HG03469 (cell line): Measurements from ENCODE around the gene ZNF695.
A peak's percentile ranks its signal among the peaks of the same experiment; 100 is the strongest.
"Not testable (repeated sequence)": the region's sequence is repeated elsewhere in the genome, so short reads cannot be mapped to it uniquely, and the experiment has no call there.

Experiments used
- ATAC-seq: cut with Tn5 transposase; IDR thresholded peaks from one replicate; pipeline ENCODE4 v1.9.1; 2021; ENCODE audit warnings: mild to moderate bottlenecking, moderate library complexity, moderate number of reproducible peaks; ENCODE audit not compliant: unreplicated experiment

Gene ZNF695

DNA sequence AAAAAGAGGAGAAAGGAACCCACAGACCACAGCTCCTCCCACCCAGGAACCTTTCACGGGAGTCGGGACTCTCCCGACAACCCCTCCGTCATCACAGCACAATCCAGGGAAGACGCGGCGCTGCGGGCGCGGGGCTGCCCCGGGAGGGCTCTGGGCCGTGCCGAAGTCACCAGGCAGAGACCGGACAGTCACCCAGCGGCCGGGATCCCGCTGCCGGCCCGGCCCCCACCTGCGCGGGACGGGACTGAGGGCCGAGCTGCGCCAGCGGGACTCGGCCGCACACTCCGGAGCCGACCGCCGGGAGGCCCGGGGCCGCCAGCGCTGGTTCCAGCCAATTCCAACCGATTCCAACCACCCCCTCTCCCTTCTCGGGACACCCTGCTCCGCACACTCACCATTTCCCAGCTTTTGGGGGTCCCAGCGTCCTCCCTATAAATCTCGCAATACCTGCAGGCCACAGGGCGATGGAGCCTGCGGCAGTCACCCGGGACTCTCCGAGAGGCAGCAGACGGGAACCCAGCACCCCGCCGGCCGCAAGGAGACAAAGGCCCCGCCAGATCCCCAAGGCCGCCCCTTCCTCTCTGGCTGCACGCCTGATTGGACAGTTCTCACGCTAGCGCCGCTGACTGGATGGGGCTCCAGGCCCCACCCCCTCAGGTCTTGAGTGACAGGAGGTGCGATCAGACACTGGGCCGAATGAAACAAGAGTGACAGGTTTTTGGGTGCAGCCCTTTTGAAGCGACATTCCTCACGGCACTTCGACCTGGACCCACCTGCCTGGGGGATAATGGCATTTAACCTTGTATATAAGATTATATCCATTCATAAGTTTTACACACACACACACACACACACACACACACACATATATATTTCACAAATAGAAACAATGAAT, at the start of gene ZNF695:
Gene ZNF695 (minus strand): TSS at position 547 of the 895 bp plus-strand sequence. CDS start 149 bp downstream, at position 398.
- ATAC-seq = peak; percentile 98

DNA sequence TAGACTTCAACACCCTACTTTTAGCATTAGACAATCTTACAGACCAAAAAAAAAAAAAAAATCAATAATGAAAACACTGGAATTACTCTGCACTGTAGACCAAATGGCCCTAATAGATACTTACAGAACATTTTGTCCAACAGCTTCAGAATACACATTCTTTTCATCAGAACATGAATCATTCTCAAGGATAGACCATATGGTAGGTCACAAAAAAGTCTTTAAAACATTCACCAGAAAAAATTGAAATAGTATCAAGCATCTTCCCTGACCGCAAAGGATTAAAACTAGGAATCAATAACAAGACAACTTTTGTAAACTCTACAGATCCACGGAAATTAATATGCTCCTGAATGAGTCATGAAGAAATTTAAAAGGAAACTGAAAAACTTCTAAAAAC, 48.2 kb upstream of the ZNF695 start:
- no peak for ATAC-seq

DNA sequence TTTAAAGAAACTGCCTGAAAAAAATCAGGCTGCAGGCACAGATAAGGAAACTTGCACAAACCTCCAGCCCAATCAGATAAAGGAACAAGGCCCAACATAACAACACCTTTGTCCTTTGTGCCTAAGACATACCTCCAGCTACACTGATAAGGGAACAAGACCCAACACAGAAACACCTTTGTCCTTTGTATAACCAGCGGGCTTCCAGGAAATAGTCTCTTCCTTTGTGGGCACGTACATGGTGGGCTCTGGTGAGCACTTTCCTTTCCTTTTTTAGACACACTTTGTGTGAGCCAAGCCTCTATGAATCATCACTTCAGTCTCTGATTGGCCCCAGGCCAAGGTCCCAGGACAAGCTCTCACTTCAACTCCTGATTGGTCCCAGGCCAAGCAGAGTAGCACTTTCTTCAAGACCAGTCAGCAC, 47.1 kb upstream of the ZNF695 start:
- ATAC-seq = no peak

DNA sequence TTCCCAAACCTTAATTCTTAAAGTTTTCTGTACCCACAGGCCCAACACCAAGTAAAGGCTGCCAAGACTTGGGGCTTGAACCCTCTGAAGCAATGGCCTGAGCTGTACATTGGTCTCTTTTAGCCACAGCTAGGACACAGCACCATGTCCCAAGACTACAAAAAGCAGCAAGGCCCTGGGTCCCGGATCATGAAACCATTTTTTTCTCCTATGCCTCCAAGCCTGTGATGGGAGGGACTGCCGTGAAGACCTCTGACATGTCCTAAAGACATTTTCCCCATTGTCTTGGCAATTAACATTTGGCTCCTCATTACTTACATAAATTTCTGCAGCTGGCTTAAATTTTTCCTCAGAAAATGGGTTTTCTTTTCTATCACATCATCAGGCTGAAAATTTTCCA, 39.8 kb upstream of the ZNF695 start:
- no peak for ATAC-seq

DNA sequence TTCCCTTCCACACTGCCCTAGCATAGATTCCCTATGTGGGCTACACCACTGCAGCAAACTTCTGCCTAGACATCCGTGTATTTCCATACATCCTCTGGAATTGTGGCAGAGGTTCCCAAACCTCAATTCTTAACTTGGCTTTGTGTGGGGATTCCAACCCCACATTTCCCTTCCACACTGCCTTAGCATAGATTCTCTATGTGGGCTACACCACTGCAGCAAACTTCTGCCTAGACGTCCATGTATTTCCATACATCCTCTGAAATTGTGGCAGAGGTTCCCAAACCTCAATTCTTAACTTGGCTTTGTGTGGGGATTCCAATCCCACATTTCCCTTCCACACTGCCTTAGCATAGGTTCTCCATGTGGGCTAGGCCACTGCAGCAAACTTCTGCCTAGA, 39.4 kb upstream of the ZNF695 start:
- ATAC-seq = no peak

DNA sequence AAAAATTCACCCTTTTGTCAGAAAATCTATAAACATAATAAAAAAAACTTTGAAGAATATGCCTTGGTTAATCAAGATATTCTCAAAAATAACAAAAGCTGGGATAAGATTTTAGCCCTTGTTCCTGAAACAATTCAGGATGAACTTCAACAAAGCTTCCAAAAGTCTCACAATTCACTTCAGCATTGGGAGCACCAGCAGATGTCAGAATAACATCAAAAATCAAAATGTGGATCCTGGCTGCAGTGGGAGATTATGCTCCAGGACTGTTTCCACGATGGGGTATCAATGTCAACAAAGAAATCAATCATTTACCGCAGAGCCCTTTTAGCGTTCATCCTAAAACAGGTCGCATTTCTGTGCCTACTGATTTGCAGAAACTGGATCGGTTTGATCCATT, 35.5 kb upstream of the ZNF695 start:
- ATAC-seq = no peak

DNA sequence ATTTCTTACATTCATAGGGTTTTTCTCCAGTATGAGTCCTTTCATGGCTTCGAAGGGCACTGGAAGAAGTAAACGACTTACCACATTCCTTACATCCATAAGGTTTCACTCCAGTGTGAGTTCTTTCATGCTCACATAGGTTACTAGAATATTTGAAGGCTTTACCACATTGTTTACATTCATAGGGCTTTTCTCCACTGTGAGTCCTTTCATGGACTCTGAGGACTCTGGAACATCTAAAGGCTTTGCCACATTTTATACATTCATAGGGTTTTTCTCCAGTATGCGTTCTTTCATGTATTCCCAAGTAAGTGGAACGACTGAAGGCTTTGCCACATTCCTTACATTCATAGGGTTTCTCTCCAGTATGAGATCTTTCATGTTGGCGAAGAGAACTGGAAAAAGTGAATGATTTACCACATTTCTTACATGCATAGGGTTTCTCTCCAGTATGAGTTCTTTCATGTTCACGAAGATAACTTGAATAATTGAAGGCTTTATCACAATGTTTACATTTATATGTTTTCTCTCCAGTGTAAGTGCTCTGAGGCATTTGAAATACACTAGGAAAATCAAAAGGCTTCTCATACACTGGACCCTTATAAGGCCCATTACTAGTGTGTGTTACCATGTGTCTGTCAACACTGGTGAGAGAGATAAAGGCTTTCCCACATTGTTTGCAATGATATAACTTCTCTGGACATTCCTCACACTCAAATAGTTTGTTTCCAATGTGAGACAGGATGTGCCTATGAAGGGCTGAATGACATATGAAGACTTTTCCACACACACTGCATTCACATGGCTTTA, 29.9 kb upstream of the ZNF695 start:
- no peak for ATAC-seq

DNA sequence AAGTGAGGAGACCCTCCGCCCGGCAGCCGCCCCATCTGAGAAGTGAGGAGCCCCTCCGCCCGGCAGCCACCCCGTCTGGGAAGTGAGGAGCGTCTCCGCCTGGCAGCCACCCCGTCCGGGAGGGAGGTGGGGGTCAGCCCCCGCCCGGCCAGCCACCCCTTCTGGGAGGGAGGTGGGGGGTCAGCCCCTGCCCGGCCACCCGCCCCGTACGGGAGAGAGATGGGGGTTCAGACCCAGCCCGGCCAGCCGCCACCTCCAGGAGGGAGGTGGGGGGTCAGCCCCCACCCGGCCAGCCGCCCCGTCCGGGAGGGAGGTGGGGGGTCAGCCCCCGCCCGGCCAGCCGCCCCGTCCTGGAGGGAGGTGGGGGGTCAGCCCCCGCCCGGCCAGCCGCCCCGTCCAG, 24.4 kb upstream of the ZNF695 start:
- ATAC-seq = not testable (repeated sequence)

DNA sequence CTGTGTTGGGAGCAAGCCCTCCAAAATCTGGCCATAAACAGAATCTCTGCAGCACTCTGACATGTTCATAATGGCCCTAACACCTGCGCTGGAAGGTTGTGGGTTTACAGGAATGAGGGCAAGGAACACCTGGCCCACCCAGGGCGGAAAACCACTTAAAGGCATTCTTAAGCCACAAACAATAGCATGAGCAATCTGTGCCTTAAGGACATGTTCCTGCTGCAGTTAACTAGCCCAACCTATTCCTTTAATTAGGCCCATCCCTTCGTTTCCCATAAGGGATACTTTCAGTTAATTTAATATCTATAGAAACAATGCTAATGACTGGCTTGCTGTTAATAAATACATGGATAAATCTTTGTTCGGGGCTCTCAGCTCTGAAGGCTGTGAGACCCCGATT, 16.8 kb upstream of the ZNF695 start:
- ATAC-seq = not testable (repeated sequence)

DNA sequence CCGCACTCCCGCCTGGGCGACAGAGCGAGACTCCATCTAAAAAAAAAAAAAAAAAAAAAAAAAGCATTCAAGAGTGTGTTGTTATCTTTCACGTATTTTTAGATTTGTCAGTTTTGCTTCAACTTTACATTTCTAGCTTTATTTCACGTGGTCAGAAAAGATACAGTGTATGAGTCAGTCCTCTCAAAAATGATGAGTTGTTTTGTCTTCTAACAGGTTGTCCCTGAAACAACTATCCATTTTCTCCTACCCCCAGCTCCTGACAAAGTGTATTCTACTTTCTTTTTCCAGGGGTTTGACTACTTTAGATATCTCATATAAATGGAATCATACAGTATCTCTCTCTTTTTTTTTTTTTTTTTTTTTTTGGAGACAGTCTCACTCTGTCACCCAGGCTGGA, 5.5 kb upstream of the ZNF695 start:
- no peak for ATAC-seq

DNA sequence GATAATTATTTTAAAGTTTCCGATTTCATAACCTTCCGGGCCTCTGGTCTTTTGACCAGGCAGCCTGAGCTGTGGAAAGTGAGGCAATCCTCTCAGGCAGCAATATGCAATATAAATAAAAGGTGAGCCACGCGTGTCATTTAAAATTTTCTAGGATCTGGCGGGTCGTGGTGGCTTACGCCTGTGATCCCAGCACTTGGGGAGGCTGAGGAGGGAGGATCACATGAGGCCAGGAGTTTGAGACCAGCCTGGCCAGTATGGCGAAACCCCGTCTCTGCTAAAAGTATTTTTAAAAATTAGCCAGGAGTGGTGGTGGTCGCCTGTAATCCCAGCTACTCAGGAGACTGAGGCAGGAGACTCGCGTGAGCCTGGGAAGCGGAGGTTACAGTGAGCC, 546 bp upstream of the ZNF695 start:
- no peak for ATAC-seq

DNA sequence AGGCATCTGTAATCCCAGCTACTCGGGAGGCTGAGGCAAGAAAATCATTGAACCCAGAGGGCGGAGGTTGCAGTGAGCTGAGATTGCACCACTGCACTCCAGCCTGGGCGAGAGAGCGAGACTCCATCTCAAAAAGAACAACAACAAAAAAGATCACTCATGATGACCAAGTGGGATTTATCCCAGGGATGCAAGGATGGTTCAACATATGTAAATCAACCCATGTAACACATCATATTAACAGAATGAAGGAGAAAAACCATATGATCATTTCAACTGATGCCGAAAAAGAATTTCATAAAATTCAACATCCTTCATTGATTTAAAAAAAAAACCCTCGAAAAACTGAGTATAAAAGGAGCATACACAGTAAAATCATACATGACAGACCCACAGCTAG, 3.8 kb downstream of the ZNF695 start:
- ATAC-seq = not testable (repeated sequence)

DNA sequence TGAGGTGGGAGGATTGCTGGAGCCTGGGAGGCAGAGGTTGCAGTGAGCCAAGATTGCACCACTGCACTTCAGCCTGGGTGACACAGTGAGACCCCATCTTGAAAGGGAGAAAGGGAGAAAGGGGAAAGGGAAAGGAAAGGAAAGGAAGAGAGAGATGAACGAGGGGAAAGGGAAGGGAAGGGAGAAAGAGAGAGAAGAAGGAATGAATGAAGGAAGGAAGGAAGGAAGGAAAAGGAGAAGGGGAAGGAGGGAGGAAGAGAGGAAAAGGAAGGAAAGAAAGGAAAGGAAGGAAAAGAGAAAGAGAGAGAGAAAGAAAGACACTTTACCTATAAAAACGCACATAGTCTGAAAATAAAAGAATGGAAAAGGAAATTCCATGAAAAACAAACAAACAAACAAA, 18.0 kb downstream of the ZNF695 start:
- no peak for ATAC-seq

DNA sequence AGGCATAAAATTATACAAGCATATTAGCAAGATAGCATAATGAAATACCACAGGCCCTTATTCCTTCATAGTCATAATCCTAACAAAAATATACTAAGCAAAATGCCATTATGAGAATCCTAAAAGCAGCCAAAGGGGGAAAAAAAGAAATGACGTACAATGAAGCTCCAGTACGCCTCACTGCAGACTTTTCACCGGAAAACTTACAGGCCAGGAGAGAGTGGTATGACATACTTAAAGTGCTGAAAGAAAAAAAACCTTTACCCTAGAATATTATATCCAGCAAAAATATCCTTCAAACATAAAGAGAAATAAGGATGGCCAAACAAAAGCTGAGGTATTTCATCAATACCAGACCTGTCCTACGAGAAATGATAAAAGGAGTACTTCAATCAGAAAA, 19.5 kb downstream of the ZNF695 start:
- ATAC-seq = no peak

DNA sequence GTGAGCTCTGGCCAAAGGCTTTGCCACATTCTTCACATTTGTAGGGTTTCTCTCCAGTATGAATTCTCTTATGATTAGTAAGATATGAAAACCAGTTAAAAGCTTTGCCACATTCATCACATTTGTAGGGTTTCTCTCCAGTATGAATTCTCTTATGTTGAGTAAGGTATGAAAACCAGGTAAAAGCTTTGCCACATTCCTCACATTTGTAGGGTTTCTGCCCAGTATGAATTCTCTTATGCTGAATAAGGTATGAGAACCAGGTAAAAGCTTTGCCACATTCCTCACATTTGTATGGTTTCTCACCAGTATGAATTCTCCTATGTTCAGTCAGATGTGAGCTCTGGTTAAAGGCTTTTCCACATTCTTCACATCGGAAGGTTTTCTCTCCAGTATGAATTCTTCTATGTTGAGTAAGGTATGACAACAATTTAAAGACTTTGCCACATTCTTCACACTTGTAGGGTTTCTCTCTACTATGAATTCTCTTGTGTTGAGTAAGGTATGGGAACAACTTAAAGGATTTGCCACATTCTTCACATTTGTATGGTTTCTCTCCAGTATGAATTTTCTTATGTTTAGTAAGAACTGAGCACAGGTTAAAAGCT, 20.7 kb downstream of the ZNF695 start:
- no peak for ATAC-seq

DNA sequence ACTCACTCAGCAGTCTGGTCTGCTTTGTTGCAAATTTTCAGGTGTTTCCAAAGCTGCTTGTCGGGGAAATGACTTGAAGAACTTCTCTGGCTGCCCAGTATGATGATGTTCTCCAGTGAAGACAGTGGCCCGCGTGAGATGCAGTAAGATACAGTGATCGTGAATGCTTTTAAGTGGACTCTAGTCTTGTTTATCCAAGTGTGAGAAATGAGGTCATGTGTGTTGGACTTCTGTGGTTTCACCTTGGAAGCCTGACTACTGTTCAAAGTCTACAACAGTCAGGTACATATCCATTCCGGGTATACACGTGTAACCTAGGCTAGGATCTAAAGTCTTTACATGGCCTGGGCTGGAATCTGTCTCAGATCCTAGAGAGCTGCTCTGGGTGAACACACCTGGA, 29.1 kb downstream of the ZNF695 start:
- ATAC-seq = no peak

DNA sequence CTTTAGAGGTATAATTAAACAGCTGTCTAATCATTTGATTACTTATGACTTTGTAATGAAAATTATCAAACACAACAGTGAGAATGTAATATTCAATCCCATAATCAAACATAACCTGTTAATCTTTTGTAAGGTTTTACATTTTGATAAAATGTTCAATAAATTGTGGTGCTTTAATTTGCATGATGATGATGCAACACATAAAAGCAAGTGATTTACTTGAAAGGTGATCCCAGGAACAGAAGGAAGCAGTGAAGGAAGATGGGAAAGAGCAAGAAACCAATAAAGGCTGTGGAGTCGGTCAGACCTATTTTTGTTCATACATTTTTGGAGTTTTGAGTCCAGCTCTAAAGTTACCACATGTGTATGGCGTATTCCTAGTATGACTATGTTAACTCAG, 29.6 kb downstream of the ZNF695 start:
- ATAC-seq = no peak

DNA sequence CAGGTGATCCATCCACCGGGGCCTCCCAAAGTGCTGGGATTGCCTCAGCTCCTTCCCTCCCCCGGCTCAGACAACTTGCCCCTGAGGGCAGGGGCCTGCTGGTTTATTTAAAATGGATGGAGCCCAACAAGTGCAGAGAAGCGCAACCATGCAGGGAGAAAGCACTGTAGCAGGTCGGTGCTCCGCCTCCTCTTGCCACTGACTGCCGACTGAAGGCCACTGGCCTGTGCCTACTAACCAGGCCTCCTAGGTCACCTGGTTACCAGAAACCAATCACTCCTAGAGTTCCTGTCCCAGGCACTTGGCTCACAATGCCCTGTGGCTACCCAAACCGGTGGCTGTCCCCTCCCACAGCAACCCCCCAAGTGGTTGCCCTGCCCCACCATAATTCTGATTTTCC, 35.9 kb downstream of the ZNF695 start:
- no peak for ATAC-seq

DNA sequence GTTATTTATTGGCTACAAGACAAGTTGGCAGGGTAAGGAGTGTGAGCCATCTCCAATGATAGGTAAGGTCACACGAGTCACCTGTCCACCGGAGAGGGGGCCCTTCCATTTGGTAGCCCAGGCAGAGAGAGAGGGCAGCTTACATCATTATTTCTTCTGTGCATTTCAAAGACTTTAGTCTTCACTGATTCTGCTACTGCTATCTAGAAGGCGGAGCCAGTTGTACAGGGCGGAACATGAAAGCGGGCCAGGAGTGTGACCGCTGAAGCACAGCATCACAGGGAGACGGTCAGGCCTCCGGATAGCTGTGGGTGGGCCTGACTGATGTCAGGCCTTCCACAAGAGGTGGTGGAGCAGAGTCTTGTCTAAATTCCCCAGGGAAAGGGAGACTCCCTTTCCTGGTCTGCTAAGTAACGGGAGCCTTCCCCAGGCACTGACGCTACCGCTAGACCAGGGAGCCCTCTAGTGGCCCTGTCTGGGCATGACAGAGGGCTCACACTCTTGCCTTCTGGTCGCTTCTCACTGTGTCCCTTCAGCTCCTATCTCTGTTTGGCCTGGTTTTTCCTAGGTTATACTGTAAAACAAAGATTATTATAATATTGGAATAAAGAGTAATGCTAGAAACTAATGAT, 36.7 kb downstream of the ZNF695 start:
- ATAC-seq = no peak

DNA sequence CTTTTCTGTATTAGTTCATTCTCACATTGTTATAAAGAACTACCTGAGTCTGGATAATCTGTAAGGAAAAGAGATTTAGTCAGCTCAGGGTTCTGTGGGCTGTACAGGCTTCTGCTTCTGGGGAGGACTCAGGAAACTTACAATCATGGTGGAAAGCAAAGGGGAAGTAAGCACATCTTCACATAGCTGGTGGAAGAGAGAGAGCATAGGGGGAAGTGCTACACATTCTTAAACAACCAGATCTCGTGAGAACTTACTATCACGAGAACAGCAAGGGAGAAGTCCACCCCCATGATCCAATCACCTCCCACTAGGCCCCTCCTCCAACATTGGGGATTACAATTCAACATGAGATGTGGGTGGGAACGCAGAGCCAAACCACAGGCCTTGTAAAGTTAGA, 38.2 kb downstream of the ZNF695 start:
- no peak for ATAC-seq

DNA sequence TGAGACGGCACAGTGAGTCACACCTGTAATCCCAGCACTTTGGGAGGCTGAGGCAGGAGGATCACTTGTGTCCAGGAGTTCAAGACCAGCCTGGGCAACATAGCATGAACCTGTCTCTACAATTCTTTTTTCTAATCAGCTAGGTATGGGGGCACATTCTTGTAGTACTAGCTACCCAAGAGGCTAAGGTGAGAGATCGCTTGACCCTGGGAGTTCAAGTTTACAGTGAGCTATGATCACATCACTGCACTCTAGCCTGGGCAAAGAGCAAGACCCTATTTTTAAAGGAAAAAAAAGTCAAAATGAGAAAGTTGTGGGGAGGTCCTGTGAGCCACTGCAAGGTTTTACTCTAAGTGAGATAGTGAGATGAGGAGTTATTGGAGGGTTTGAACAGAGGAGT, 41.4 kb downstream of the ZNF695 start:
- ATAC-seq = no peak
